H9 (cell line): ENCODE data around the gene CNOT6. TPM values are rescaled to one million over a fixed set of nuclear protein-coding genes. Genes with fewer than 3 reads are reported as not detected.
"Not testable (repeated sequence)": the region's sequence is repeated elsewhere in the genome, so short reads cannot be mapped to it uniquely, and the experiment has no call there.

Experiments
- DNase-seq: peaks from one replicate; pipeline ENCODE4 v3.0.0-alpha.2; 2017
- H2AFZ ChIP-seq: one replicate; pipeline ENCODE4 v1.6.1; 2013; ENCODE audit warnings: mild to moderate bottlenecking, low read length, control low read depth, moderate library complexity
- H2AK5ac ChIP-seq: 2 replicates; pipeline ENCODE4 v1.6.1; 2013; ENCODE audit warnings: low read length, control low read depth, mixed read lengths; ENCODE audit not compliant: insufficient read length
- H2BK120ac ChIP-seq: one replicate; pipeline ENCODE4 v1.6.1; 2013; ENCODE audit warnings: low read depth, mild to moderate bottlenecking, low read length, control low read depth, inconsistent platforms; ENCODE audit not compliant: poor library complexity, severe bottlenecking
- H2BK12ac ChIP-seq: 2 replicates; pipeline ENCODE4 v1.6.1; 2013; ENCODE audit warnings: low read length, control low read depth, mixed read lengths, low read depth; ENCODE audit not compliant: insufficient read length
- H2BK15ac ChIP-seq: 2 replicates; pipeline ENCODE4 v1.6.1; 2013; ENCODE audit warnings: low read depth, low read length, control low read depth
- H2BK20ac ChIP-seq: one replicate; pipeline ENCODE4 v1.6.1; 2013; ENCODE audit warnings: low read depth, mild to moderate bottlenecking, low read length, control low read depth, inconsistent platforms; ENCODE audit not compliant: poor library complexity, severe bottlenecking
- H2BK5ac ChIP-seq: 2 replicates; pipeline ENCODE4 v1.6.1; 2013; ENCODE audit warnings: low read length, control low read depth, mixed read lengths; ENCODE audit not compliant: insufficient read length
- H3K14ac ChIP-seq: 2 replicates; pipeline ENCODE4 v1.6.1; 2013; ENCODE audit warnings: low read length, control low read depth; ENCODE audit not compliant: insufficient read depth
- H3K18ac ChIP-seq: 2 replicates; pipeline ENCODE4 v1.6.1; 2013; ENCODE audit warnings: low read depth, mild to moderate bottlenecking, mixed read lengths, low read length, control low read depth; ENCODE audit not compliant: insufficient read length
- H3K23ac ChIP-seq: 2 replicates; pipeline ENCODE4 v1.6.1; 2013; ENCODE audit warnings: low read length, control low read depth, mixed read lengths, low read depth; ENCODE audit not compliant: insufficient read length
- H3K23me2 ChIP-seq: 2 replicates; pipeline ENCODE4 v1.6.1; 2013; ENCODE audit warnings: low read depth, mild to moderate bottlenecking, mixed read lengths, low read length, control low read depth; ENCODE audit not compliant: insufficient read length, poor library complexity, severe bottlenecking
- H3K27ac ChIP-seq: 2 replicates; pipeline ENCODE4 v1.5.1; 2013; ENCODE audit warnings: low read length, control low read depth, mixed read lengths, low read depth; ENCODE audit not compliant: insufficient read length
- H3K27me3 ChIP-seq: 2 replicates; pipeline ENCODE4 v1.6.1; 2013; ENCODE audit warnings: low read length, control low read depth, inconsistent platforms; ENCODE audit not compliant: insufficient read depth
- H3K4ac ChIP-seq: 2 replicates; pipeline ENCODE4 v1.6.1; 2013; ENCODE audit warnings: low read depth, mild to moderate bottlenecking, control low read depth, inconsistent platforms, low read length, moderate library complexity
- H3K4me1 ChIP-seq: 2 replicates; pipeline ENCODE4 v1.6.1; 2013; ENCODE audit warnings: low read length, control low read depth, inconsistent platforms; ENCODE audit not compliant: insufficient read depth
- H3K4me2 ChIP-seq: 2 replicates; pipeline ENCODE4 v1.6.1; 2013; ENCODE audit warnings: low read length, control low read depth, mixed read lengths; ENCODE audit not compliant: insufficient read length, insufficient read depth
- H3K56ac ChIP-seq: 2 replicates; pipeline ENCODE4 v1.6.1; 2013; ENCODE audit warnings: low read depth, mild to moderate bottlenecking, mixed read lengths, low read length, control low read depth; ENCODE audit not compliant: insufficient read length
- H3K79me1 ChIP-seq: 2 replicates; pipeline ENCODE4 v1.6.1; 2013; ENCODE audit warnings: low read depth, mild to moderate bottlenecking, moderate library complexity, low read length, control low read depth, inconsistent platforms; ENCODE audit not compliant: insufficient read depth, poor library complexity, severe bottlenecking
- H3K79me2 ChIP-seq: 2 replicates; pipeline ENCODE4 v1.6.1; 2013; ENCODE audit warnings: low read length, control low read depth, inconsistent platforms; ENCODE audit not compliant: insufficient read depth
- H3K9ac ChIP-seq: 2 replicates; pipeline ENCODE4 v1.6.1; 2013; ENCODE audit warnings: low read length, control low read depth, mixed read lengths; ENCODE audit not compliant: insufficient read length; ENCODE audit errors: extremely low read depth
- H3K9me3 ChIP-seq: one replicate; pipeline ENCODE4 v1.6.1; 2013; ENCODE audit warnings: low read depth, low read length, inconsistent platforms; ENCODE audit not compliant: control insufficient read depth
- H3T11ph ChIP-seq: one replicate; pipeline ENCODE4 v1.6.1; 2013; ENCODE audit warnings: mild to moderate bottlenecking, low read length, control low read depth, inconsistent platforms
- H4K20me1 ChIP-seq: one replicate; pipeline ENCODE4 v1.6.1; 2013; ENCODE audit not compliant: control insufficient read depth, insufficient read length, insufficient read depth
- H4K5ac ChIP-seq: 2 replicates; pipeline ENCODE4 v1.6.1; 2013; ENCODE audit warnings: low read depth, mild to moderate bottlenecking, mixed read lengths, low read length, control low read depth; ENCODE audit not compliant: insufficient read length
- H4K8ac ChIP-seq: replicated peaks from 2 replicates; pipeline ENCODE4 v1.6.1; 2013; ENCODE audit warnings: low read length, control low read depth, mixed read lengths, low read depth; ENCODE audit not compliant: insufficient read length
- H4K91ac ChIP-seq: 2 replicates; pipeline ENCODE4 v1.6.1; 2013; ENCODE audit warnings: low read depth, mild to moderate bottlenecking, moderate library complexity, mixed read lengths, low read length, control low read depth; ENCODE audit not compliant: insufficient read length
- H3K27ac Mint-ChIP-seq, 3 experiments: 2 replicates in 2 of 3; 3 replicates in 1 of 3; pipeline ENCODE4 v1.8.0; 2020 to 2021; ENCODE audit warnings: mixed read lengths in 3 of 3, mild to moderate bottlenecking in 1 of 3, moderate library complexity in 1 of 3
- H3K27me3 Mint-ChIP-seq: 2 replicates; pipeline ENCODE4 v1.8.0; 2021; ENCODE audit warnings: low read depth, mild to moderate bottlenecking, moderate library complexity, mixed read lengths
- H3K36me3 Mint-ChIP-seq, 3 experiments: 2 replicates in 2 of 3; 3 replicates in 1 of 3; pipeline ENCODE4 v1.8.0; 2020 to 2021; ENCODE audit warnings: low read depth in 3 of 3, mixed read lengths in 3 of 3; ENCODE audit not compliant: insufficient read depth in 1 of 3
- H3K4me1 Mint-ChIP-seq, 2 experiments: 2 replicates each; pipeline ENCODE4 v1.8.0; 2020; ENCODE audit warnings: mixed read lengths in 2 of 2
- H3K4me3 Mint-ChIP-seq, 2 experiments: 2 replicates in 1 of 2; 3 replicates in 1 of 2; pipeline ENCODE4 v1.8.0; 2020 to 2021; ENCODE audit warnings: mild to moderate bottlenecking in 2 of 2, mixed read lengths in 2 of 2, moderate library complexity in 1 of 2
- H3K9me3 Mint-ChIP-seq, 2 experiments: 2 replicates in 1 of 2; 3 replicates in 1 of 2; pipeline ENCODE4 v1.8.0; 2020; ENCODE audit warnings: mild to moderate bottlenecking in 2 of 2, mixed read lengths in 2 of 2, moderate library complexity in 1 of 2
- CTCF ChIP-seq: fragments of 200-600 bp; sonication (generic); conservative IDR thresholded peaks from 3 replicates; pipeline ENCODE4 v1.8.0; 2021; ENCODE audit warnings: antibody characterized with exemption, mild to moderate bottlenecking
- WGBS: extraction: QIAGEN DNeasy Blood & Tissue Kit; methylation state at CpG from one replicate; pipeline ENCODE4 v1.1.7; 2013; ENCODE audit warnings: missing lambda C conversion rate, low lambda C conversion rate, mixed read lengths; ENCODE audit not compliant: insufficient read length; ENCODE audit errors: extremely low coverage; 5-methylcytosine and 5-hydroxymethylcytosine counted together
- total RNA-seq: library from RNA; stranded (reverse); gene quantifications from 2 replicates; pipeline ENCODE4 v1.2.1, GENCODE V29; 2021

Gene CNOT6
- total RNA-seq, 1 experiment from 2014 or later = 45.0 TPM

- Histone ChIP-seq H4K5ac (no peak overlapping the region), H2BK15ac (no peak overlapping the region), H3K4me2 (no peak overlapping the region), H3K27ac (no peak overlapping the region), H3K27me3 (no peaks in the 10 kb centered on the region), H3K18ac (no peak overlapping the region), H3K9ac (no peak overlapping the region), H2AK5ac (no peak overlapping the region), H2BK120ac (no peak overlapping the region), H4K91ac (no peak overlapping the region), H4K8ac (no peak overlapping the region), H3K79me1 (no peaks in the 10 kb centered on the region), H3K14ac (no peak overlapping the region), H2BK12ac (no peak overlapping the region), H3K4ac (no peak overlapping the region), H3K4me1 (no peaks in the 10 kb centered on the region), H2BK5ac (no peak overlapping the region), H3K56ac (no peak overlapping the region), H2BK20ac (no peak overlapping the region), H3K9me3 (no peaks in the 10 kb centered on the region), H2AFZ (no peak overlapping the region), H3K23ac (no peak overlapping the region), H3K79me2 (no peaks in the 10 kb centered on the region), H3T11ph (no peak overlapping the region), H3K23me2 (no peaks in the 10 kb centered on the region), H4K20me1 (no peaks in the 10 kb centered on the region)
- DNase-seq = no peak
- WGBS = no CpG with 5 or more reads among the region's 11 CpGs
- no peak for TF ChIP-seq CTCF
- H3K27me3 Mint-ChIP-seq = peaks cover 8% of the 10 kb centered on the region
- no peaks in the 10 kb centered on the region; a peak in 1 of 7 replicates for H3K36me3 Mint-ChIP-seq
- no peak overlapping the region for H3K4me3 Mint-ChIP-seq
- peaks cover 2% of the 10 kb centered on the region in 2 experiments; a peak in 2 of 4 replicates for H3K4me1 Mint-ChIP-seq
- peak overlapping the region in 1 of 3 experiments; percentile 76; a peak in 1 of 7 replicates for H3K27ac Mint-ChIP-seq
- no peaks in the 10 kb centered on the region for H3K9me3 Mint-ChIP-seq
Measured at GRCh38 chr5:180474569-180474968, 19.6 kb upstream of the CNOT6 start.

- H3K23ac ChIP-seq, H2AK5ac ChIP-seq, H2AFZ ChIP-seq, H3K79me1 ChIP-seq, H3K27ac Mint-ChIP-seq, H2BK15ac ChIP-seq, H3K4me2 ChIP-seq, H3K56ac ChIP-seq, H2BK20ac ChIP-seq, H3K27me3 Mint-ChIP-seq, H3K9me3 Mint-ChIP-seq, H3K9me3 ChIP-seq, H2BK5ac ChIP-seq, H3K4ac ChIP-seq, H3K4me1 Mint-ChIP-seq, H3K18ac ChIP-seq, H3K23me2 ChIP-seq, DNase-seq, H3T11ph ChIP-seq, H3K9ac ChIP-seq, H4K8ac ChIP-seq, H3K36me3 Mint-ChIP-seq, H3K27ac ChIP-seq, H3K4me3 Mint-ChIP-seq, H2BK120ac ChIP-seq, H3K79me2 ChIP-seq, H3K14ac ChIP-seq, H3K27me3 ChIP-seq, H4K5ac ChIP-seq, H3K4me1 ChIP-seq, H4K20me1 ChIP-seq, H2BK12ac ChIP-seq, H4K91ac ChIP-seq: not testable (repeated sequence)
- no CpG with 5 or more reads among the region's 20 CpGs for WGBS
Measured at GRCh38 chr5:180475969-180476524, 18.1 kb upstream of the CNOT6 start.
